HG02610 (cell line): ENCODE measurements around the gene LRP1.

Experiments used
- ATAC-seq: cut with Tn5 transposase; IDR thresholded peaks from one replicate; pipeline ENCODE4 v1.9.1; 2021; ENCODE audit warnings: mild to moderate bottlenecking, moderate library complexity; ENCODE audit not compliant: unreplicated experiment

Gene LRP1

DNA sequence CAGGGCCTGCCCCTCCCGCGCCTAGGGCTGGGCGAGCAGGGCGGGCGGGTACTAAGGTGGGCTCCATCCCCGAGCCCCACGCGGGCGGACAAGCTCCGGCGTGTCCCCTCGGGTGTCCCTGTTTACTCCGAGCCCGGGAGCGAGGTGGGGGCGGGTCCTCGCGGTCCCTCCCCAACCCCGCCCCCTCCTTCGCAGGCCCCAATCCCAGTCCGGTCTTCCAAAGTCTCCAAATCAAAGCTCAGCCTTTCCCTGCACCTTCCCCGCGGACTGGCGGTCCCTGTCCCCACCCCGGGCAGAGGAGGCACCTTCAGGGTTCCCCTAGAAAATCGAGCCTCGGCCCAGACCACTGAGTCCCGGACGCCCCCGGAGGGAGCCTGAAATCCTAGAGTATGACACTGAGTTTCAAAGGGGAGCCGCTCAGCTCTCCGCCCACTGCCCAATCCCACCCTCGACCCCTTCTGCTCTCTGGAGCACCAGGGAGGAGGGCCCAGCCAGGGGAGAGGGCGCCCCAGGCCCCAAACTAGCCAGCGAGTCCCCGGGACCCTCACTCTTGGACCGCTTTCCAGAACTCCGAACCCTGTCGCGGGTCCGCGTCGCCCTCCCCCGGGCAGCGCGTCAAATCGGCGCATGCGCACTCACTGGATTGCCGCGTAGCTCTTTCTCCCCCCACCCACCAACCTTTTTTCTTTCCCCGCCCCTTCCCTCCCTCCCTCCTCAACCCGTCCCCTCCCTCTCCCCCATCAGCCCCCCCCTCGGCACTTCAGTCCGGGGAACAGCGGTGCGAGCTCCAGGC is at the start of gene LRP1:
LRP1 (plus strand) TSS at position 758 of the 793 bp plus-strand sequence. CDS start 482 bp downstream, outside the sequence.
- no peak for ATAC-seq

DNA sequence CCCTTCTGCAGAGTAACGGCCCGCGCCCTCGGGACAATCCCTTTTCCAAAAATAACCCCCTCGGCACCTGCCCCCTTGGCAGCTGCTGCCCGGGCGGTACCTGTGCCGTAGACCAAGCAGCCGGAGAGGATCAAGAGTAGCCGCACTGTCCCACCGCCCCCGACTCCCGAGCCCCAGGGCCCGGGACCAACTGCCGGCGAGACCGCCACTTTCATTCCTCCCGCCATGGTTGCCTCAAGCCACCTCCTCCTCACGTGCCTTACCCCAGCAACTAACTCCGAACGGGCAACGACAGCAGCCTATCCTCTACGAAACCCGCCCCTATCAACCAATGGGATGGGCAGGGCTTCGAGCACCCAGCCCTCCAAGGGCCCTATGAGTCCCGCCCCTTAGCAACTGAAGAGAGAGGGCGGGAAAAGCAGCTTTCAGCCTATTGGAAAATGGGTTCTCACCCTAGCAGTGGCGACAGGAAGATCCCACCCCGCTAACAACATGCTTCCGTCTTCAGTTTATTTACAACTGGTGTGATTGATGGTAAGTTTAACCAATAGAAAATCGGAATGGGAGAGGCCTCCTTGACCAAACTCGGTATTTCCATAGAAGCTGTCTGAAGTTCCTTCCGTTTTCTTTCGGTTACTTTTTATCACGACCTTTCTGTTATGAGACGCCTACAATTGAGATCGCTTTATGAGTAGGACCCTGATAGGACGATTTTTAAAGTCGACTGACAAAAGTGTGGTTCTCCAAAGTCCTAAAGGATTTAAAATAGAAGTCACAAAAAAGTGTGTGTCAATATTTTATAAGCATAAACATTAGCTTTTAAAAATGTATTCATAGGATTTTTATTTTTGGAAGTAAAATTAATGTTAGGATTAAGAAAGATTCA is 49.5 kb upstream of the LRP1 start, which contains the start of gene NEMP1:
NEMP1 (minus strand) TSS at position 273 of the 886 bp plus-strand sequence; CDS start at position 227, 46 bp downstream.
- peak; percentile 97 for ATAC-seq

DNA sequence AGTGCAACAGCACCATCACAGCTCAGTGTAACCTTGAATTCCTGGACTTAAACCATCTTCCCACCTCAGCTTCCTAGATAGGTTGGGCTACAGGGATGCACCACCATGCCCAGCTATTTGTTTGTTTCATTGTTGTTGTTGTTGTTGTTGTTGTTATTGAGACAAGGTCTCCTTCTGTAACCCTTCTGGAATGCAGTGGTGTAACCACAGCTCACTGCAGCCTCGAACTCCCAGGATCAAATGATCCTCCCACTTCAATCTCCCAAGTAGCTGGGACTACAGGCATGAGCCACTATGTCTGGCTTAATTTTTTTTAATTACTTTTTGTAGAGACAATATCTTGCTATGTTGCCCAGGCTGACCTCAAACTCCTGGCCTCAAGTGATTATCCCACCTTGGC is 48.5 kb upstream of the LRP1 start:
- no peak for ATAC-seq

DNA sequence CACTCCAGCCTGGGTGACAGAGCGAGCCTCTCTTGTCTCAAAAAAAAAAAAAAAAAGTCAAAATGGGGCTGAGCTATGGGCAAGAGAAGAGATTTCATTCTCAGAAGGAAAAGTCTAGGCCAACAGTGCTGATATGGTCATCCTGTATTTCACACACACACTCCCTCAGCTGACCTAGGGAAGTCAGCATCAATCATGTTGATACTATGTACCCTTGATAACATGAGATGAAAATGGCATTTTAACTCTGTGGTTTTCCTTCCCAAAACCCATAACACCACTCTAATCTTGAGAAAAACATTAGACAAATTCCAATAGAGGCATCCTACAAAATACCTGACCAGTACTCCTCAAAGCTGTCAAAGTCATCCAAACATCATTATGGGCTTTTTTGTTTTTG is 47.4 kb upstream of the LRP1 start:
- ATAC-seq, result no peak

DNA sequence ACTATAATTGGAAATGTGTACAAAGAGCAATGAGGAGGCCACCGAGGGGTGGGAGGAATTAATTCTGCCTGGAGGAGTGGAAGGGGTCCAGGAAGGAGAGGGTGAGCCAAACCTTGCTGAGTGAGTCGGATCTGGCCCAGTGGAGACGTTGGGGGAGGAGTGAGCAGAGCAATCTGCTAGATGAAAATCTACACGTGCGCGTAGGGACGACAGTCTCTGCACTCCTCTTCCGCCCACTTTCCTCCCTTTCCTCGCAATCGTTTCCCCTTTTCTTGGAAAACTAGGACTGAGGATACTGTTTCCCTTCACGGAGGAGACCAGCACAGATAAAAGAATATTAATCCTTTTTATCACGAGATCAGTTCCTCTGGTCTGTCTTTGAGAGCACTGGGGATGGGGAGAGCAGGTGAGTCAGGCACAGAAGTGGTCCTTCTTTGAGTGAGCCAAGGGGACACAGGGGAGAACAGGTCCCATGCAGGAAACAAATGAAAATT is 42.2 kb upstream of the LRP1 start:
- ATAC-seq, result no peak

DNA sequence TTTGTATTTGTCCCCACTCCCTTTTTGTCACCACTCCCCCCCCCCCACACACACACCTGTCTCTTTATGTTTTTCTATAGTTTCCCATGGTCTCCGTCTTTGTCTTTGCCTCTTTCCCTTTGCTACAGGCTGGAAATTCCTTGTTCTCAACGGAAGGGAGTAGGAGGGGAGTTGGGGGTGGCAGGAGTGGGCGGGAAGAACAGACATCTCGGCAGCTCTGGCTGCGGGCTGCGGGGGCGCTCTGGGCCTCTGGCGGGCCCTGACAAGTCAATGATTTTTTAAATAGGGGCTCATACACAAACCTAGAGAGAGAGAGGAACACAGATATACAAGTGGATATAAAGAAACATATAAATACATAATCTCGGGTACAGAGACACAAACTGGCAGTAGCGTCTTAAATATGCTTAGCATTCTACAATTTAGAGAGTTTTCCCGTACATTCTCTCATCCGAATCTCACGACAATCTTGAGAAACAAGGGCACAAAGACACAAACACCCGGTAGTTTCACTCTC is 41.7 kb upstream of the LRP1 start:
- no peak for ATAC-seq

DNA sequence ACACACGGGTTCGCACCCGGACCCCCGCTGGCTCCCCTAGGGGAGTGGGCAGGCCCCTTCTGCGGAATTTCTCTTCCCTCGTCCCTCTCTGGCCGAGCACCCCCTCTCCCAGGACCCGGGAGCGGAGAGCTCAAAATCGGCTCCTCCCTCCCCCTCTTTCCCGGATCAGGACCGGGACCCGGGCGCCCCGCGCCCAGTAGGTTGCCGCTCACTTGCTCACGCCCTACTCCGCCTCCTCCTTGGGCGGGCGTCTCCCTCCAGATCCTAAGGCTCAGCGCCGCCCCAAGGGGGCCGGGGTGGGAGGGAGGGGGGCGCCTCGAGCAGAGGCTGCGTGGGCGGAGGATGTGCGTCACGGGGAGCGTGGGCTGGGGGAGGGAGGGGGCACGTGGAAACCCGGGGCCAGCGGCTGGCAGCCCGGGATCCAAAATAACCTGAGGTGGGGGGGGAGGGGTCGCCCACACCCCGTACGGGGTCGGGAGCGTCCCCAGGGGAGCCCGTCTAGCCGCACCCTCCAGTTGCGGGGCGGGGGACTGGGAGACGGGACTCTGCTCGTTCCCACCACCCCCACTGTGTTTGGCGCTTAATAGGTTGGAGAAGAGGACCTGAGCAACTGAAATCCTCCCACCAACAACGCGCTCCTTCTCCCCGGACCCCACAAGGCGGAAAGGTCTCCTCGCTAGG is 41.1 kb upstream of the LRP1 start:
- peak; percentile 35 for ATAC-seq

DNA sequence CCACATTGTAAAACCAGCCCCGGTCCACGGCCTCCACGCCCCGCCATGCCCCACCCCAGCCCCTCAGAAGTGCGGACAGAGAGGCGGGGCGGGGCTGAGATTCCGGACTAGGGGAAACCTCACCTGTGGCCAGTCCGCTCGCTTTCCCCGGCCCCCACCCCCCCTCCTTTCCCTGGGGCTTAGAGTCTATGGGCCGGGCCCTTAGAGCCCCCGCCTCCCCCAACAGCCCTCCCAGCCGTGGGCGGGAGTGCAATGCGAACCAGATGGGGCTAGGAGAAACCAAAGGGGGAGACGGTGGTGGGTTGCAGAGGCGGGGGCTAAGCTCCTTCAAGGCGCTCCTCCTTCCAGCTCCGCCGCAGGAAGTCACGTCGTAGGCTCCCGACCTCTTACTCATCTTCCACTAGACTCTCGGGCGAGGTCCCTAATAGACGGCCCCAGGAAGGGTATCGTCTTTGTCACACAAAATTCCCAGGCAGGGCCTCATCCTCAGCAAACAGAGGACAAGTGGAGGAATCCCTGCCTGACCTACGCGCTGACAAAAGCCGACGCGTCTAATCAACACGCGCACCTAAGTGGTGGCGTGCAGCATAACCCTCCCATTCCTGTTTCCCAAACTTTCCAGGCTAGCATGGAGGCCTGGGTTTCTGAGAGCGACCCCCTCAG is 40.5 kb upstream of the LRP1 start:
- peak; percentile 37 for ATAC-seq

DNA sequence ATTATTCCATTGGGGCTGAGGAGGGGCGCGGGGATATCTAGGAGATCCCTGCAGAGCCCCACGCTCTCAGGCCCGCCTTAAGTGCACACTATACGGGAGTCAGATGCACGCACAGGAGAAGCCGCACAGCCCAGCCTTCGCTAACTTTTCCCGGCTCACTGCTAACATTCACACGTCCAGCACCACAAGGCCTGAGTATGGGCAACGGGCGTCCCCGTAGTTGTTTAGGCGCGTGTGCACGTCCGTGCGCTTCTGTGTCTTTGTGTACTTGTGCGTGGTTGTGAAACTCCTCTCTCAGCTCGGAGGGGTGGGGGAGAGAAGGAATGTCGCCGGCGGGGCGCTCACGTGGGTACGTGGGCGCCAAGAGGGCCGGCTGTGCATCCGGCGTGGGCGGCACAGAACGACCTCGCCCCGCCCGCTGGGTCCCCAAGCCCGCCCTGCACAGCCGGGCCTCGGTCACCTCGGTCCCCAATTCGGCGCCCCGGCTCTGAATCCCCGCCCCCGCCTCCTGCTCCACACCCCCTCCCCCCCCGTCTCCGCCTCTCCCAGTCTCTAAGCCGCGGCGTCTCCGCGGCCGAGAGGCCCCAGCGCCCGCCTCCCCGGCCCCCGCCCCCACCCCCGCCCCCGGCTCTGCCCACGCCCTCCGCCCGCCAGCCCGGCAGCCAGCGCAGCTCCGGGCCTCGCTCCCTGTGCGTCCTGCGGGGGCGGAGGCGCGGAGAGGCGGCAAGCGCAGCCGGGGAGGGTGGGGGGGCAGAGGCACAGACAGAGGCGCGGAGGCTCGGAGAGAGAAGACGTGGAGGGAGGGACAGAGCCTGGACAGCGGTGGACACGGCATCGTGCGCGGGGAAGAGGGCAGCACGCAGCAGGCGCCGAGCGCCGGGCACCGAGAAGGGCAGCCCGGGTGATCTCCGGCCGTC is 39.7 kb upstream of the LRP1 start, which contains the start of gene NAB2:
NAB2 (plus strand) TSS at position 761 of the 917 bp plus-strand sequence. CDS start 158 bp downstream, outside the sequence.
- ATAC-seq, result peak; percentile 64

DNA sequence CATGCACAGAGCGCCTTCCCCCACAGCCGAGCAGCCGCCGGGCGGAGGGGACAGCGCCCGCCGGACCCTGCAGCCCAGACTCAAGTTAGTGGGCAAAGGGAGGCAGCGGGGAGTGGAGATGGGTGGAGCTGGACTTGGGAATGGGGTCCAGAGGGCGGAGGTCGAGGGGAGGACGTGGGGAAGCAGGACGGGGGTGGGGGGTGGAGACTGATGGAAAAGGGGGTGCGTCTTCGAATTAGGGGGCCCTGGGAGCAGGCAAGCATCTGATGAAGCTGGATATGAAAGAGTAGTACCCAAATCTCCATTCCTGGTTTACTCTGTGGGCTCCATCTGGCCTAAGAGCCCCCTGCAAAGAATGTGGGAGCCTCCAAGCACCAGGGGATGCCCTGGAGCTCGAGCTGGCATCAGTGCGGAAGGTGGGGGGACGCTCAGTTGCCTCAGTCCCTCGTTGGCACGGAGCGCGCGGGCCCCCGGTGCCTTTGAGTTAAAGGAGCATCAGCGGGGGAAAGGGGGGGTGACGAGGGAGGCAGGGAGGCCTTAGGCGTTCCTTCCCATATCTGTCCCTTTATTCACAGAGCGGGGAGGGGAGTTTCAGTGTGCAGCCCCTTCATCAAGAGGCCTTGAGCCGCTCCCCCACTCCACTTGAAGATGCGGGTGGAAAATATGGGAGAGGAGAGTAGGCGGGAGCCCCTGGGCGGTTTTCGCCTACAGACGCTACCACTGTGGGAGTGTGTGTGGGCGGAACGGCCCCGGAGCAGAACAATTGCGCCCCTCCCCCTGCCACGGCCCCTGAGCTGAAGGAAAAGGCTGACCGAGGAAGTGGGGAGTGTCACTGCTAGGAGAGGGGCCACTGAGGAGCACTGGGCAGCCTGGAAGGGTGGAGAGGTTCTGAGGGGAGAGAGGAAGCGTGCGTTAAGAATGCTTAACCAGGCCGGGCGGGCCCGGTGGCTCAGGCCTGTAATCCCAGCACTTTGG is 38.7 kb upstream of the LRP1 start:
- ATAC-seq, result no peak

DNA sequence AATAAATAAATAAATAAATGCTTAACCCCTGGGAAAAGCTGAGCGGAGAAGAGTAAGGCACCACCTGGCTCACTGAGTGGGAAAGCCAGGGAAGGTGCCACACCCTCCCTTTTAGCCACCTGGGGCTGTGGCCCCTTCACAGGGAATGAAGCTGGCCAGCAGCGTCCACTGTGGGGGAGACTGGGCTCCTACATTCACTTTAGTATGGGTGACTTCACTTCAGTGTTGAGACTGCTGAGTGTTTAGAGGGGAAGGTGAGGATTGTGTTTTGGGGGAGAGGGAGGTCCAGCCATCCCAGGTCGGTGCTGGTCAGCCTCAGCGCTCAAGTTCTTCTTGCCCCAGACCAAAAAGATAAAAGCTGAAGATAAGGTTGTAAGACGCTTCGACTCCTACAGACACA is 37.8 kb upstream of the LRP1 start:
- ATAC-seq, result no peak

DNA sequence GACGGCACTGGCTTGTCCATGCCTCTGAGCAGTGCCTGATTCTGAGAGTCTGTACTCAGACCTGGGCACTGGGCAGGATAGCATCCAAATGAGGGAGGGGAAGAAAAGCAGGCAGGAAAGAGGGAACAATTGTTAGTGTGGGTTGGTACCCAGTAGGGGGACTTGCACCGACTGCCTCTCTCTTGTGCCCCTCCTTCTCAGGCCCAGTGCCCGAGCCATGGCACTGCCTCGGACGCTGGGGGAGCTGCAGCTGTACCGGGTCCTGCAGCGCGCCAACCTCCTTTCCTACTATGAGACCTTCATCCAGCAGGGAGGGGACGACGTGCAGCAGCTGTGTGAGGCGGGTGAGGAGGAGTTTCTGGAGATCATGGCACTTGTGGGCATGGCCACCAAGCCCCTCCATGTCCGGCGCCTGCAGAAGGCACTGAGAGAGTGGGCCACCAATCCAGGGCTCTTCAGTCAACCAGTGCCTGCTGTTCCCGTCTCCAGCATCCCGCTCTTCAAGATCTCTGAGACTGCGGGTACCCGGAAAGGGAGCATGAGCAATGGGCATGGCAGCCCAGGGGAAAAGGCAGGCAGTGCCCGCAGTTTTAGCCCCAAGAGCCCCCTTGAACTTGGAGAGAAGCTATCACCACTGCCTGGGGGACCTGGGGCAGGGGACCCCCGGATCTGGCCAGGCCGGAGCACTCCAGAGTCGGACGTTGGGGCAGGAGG is 37.2 kb upstream of the LRP1 start:
- ATAC-seq, result no peak

DNA sequence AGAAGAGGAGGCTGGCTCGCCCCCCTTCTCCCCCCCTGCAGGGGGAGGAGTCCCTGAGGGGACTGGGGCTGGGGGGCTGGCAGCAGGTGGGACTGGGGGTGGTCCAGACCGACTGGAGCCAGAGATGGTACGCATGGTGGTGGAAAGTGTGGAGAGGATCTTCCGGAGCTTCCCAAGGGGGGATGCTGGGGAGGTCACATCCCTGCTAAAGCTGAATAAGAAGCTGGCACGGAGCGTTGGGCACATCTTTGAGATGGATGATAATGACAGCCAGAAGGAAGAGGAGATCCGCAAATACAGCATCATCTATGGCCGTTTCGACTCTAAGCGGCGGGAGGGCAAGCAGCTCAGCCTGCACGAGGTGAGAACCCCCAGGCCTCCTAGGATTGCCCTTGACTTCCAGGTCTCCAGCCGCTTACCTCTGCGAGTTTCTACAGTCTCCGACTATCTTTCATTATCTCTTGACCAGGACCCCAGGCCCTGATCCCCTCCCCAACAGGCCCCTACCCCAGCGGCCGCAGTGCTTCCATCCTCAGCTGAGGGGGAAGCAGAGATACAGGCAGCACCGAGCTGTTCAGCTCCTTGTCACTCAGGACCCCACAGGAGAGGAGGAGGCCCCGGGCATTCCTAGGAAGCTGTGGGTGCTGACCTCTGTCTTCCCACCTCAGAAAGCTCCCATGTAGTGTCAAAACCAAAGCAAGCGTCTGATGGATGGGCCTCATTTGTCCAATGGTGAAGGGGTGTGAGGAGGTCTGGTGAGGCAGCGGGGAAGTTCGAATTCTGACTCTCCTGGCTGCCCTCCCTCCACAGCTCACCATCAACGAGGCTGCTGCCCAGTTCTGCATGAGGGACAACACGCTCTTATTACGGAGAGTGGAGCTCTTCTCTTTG is 36.4 kb upstream of the LRP1 start:
- ATAC-seq, result no peak

DNA sequence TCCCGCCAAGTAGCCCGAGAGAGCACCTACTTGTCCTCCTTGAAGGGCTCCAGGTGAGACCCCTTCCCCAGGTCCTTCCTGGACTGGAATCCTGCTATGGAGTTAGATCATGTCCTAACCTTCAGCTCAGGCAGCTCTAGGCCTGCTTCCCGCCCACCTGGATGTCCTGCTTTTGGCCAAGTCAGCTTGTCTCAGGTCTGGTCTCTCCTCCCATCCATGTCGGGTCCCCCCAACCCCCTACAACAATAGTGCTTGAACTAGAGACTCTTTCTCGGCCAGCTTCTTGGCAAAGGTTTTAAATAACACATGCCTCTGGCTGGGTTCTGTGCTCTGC is 35.8 kb upstream of the LRP1 start:
- no peak for ATAC-seq

DNA sequence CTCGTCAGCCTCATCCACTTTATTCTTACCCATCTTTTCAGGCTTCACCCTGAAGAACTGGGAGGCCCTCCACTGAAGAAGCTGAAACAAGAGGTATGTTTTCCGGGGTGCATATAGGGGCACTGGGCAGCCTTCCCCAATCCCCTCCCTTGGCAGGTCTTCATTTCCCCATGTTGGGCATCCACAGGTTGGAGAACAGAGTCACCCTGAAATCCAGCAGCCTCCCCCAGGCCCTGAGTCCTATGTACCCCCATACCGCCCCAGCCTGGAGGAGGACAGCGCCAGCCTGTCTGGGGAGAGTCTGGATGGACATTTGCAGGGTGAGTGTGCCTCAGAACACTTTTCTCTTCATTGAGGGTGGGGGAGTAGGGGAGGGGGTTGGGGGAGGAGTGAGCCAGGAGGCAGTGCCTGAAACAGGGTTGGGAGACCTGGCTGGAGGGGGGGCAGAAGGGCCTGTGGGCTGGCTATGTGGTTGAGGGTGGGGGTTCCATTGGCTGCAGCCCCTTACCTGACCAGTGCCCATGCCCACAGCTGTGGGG is 35.3 kb upstream of the LRP1 start:
- no peak for ATAC-seq
